Tibial artery (tissue), 4 donors: ENCODE results near the gene TRABD2A.
"Not testable (repeated sequence)": the region's sequence is repeated elsewhere in the genome, so short reads cannot be mapped to it uniquely, and the experiment has no call there.

Source experiments
- DNase-seq, 2 donors: peaks; one replicate each; pipeline ENCODE4 v3.0.0-alpha.2; 2019
- H3K27ac ChIP-seq, 2 donors: fragments of 200-600 bp; sonication (generic) in 1 of 2; 1 replicate in 1 of 2; 2 replicates in 1 of 2; pipeline ENCODE4 v1.5.1; 2018 to 2019; ENCODE audit warnings: mild to moderate bottlenecking in 1 of 2
- H3K27me3 ChIP-seq, 2 donors: fragments of 200-600 bp; sonication (generic) in 1 of 2; one replicate each; pipeline versions ENCODE4 v1.5.1 to v1.6.0; 2016 to 2019
- H3K36me3 ChIP-seq, 3 donors: fragments of 200-600 bp; sonication (generic) in 2 of 3; one replicate each; pipeline ENCODE4 v1.5.1; 2016 to 2019; ENCODE audit warnings: mild to moderate bottlenecking in 2 of 3
- H3K4me1 ChIP-seq, 4 donors: fragments of 200-600 bp; sonication (generic) in 2 of 4; 1 replicate in 3 of 4; 2 replicates in 1 of 4; pipeline ENCODE4 v1.5.1; 2016 to 2019
- H3K4me3 ChIP-seq, 2 donors: fragments of 200-600 bp; sonication (generic) in 1 of 2; 1 replicate in 1 of 2; 2 replicates in 1 of 2; pipeline ENCODE4 v1.5.1; 2018 to 2019; ENCODE audit warnings: mild to moderate bottlenecking in 2 of 2
- H3K9me3 ChIP-seq, 3 donors: fragments of 200-600 bp; sonication (generic) in 1 of 3; one replicate each; pipeline ENCODE4 v1.5.1; 2016 to 2019
- CTCF ChIP-seq, 2 experiments: fragments of 200-600 bp in 1 of 2; fragments of 450-650 bp in 1 of 2; IDR thresholded peaks; one replicate each; pipeline ENCODE4 v1.5.1; 2017 to 2019; ENCODE audit warnings: antibody characterized with exemption in 2 of 2, mild to moderate bottlenecking in 1 of 2, moderate library complexity in 1 of 2
- intact Hi-C: fragments of 100-400 bp; cut with DNase I; formaldehyde crosslinking; loops from one replicate; pipeline ENCODE4 v1.15.0; 2023; ENCODE audit warnings: low total_unique reads

The TRABD2A gene

GRCh38 chr2:84876369-84876768 lies 4.5 kb downstream of the TRABD2A start:
- H3K4me3 ChIP-seq, result no peak overlapping the region
- intact Hi-C loops, result no loop called here
- H3K36me3 ChIP-seq, result no peaks in the 10 kb centered on the region
- DNase-seq, result no peak
- H3K9me3 ChIP-seq, result no peaks in the 10 kb centered on the region
- no peak overlapping the region for H3K27ac ChIP-seq
- no peak for TF ChIP-seq CTCF (IDR thresholded peaks at IDR 0.05)
- H3K4me1 ChIP-seq, result peaks cover 0 to 20% (median 15%) of the 10 kb centered on the region in 4 donors
- H3K27me3 ChIP-seq, result peaks cover 0 to 19% of the 10 kb centered on the region in 2 donors

- intact Hi-C loops, H3K4me3 ChIP-seq, H3K36me3 ChIP-seq, H3K9me3 ChIP-seq, DNase-seq, H3K27ac ChIP-seq: not testable (repeated sequence)
- peaks cover 0 to 12% of the 10 kb centered on the region in 2 donors for H3K27me3 ChIP-seq
- H3K4me1 ChIP-seq, result peaks cover 0 to 13% (median 9%) of the 10 kb centered on the region in 4 donors
Observed at GRCh38 chr2:84875619-84876018, 5.3 kb downstream of the TRABD2A start.

- Histone ChIP-seq H3K4me3 (no peak overlapping the region), H3K27me3 (peaks cover 0 to 8% of the 10 kb centered on the region in 2 donors), H3K4me1 (peaks cover 0 to 9% (median 5%) of the 10 kb centered on the region in 4 donors), H3K9me3 (no peaks in the 10 kb centered on the region), H3K27ac (no peak overlapping the region), H3K36me3 (no peaks in the 10 kb centered on the region)
- TF ChIP-seq CTCF (IDR thresholded peaks at IDR 0.05), result no peak
- DNase-seq, result no peak
- intact Hi-C loops, result no loop called here
Observed at GRCh38 chr2:84875213-84875560, 5.7 kb downstream of the TRABD2A start.

GRCh38 chr2:84874381-84875212 lies 6.3 kb downstream of the TRABD2A start:
- no peak for TF ChIP-seq CTCF (IDR thresholded peaks at IDR 0.05)
- H3K27me3 ChIP-seq, result peaks cover 0 to 3% of the 10 kb centered on the region in 2 donors
- no peaks in the 10 kb centered on the region for H3K36me3 ChIP-seq
- DNase-seq, result no peak
- peaks cover 0 to 3% (median 1%) of the 10 kb centered on the region in 4 donors for H3K4me1 ChIP-seq
- no peaks in the 10 kb centered on the region for H3K9me3 ChIP-seq
- no peak overlapping the region for H3K4me3 ChIP-seq
- H3K27ac ChIP-seq, result no peak overlapping the region
- intact Hi-C loops, result no loop called here

- DNase-seq, result no peak
- no peaks in the 10 kb centered on the region for H3K9me3 ChIP-seq
- no peak overlapping the region for H3K4me3 ChIP-seq
- no peaks in the 10 kb centered on the region for H3K4me1 ChIP-seq
- no peaks in the 10 kb centered on the region for H3K27me3 ChIP-seq
- intact Hi-C loops, result no loop called here
- no peak for TF ChIP-seq CTCF (IDR thresholded peaks at IDR 0.05)
- H3K27ac ChIP-seq, result no peak overlapping the region
- H3K36me3 ChIP-seq, result no peaks in the 10 kb centered on the region
Observed at GRCh38 chr2:84873350-84873749, 7.5 kb downstream of the TRABD2A start.

- H3K27me3 ChIP-seq, H3K9me3 ChIP-seq, H3K36me3 ChIP-seq, intact Hi-C loops, H3K27ac ChIP-seq, DNase-seq, H3K4me3 ChIP-seq, H3K4me1 ChIP-seq: not testable (repeated sequence)
Observed at GRCh38 chr2:84872691-84873090, 8.2 kb downstream of the TRABD2A start.
